GM12891 (cell line): ENCODE data around the gene SKOR1.
A peak's percentile ranks its signal among the peaks of the same experiment; 100 is the strongest.

ENCODE experiments used
- DNase-seq: peaks from one replicate; pipeline ENCODE4 v3.0.0; 2011; ENCODE audit warnings: low spot score; ENCODE audit not compliant: insufficient read length
- FAIRE-seq: peaks from 2 replicates; lab custom pipeline; 2011; peaks lifted over from hg19 to GRCh38; lab: Jason Lieb, UNC
- PAX5 ChIP-seq: IDR thresholded peaks from 2 replicates; pipeline ENCODE4 v1.6.1; 2011; ENCODE audit warnings: low read length, moderate library complexity, mild to moderate bottlenecking; ENCODE audit not compliant: insufficient read depth, severe bottlenecking
- POLR2A ChIP-seq: IDR thresholded peaks from 2 replicates; pipeline ENCODE4 v1.6.1; 2011; ENCODE audit warnings: low read depth, low read length, control low read depth
- POLR2AphosphoS5 ChIP-seq: IDR thresholded peaks from 2 replicates; pipeline ENCODE4 v1.6.1; 2011; ENCODE audit warnings: low read depth, low read length, control low read depth
- POU2F2 ChIP-seq: IDR thresholded peaks from 2 replicates; pipeline ENCODE4 v1.6.1; 2011; ENCODE audit warnings: low read depth, mild to moderate bottlenecking, control low read depth, low read length, moderate library complexity
- SPI1 ChIP-seq: IDR thresholded peaks from 2 replicates; pipeline ENCODE4 v1.6.1; 2011; ENCODE audit warnings: low read depth, low read length, control low read depth
- TAF1 ChIP-seq: IDR thresholded peaks from 2 replicates; pipeline ENCODE4 v1.6.1; 2011; ENCODE audit warnings: low read depth, low read length, control low read depth

SKOR1 gene

DNA sequence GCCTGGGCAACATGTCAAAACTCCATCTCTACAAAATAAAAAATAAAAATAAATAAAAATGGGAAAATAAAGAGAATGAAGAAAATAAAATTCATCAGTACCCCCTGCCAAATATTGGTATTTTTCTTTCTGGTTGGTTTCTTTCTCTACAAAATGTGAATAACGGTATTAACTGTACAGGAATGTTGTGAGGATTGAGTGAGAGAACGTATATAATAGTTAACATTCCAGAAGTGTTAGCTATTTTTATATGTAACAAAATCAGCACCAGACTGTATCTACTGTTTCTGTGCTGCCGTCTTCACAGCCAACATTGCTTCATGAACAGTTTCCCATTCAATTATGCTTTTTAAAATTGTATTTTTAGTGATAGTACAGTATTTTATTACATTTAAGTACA lies 40.0 kb downstream of the SKOR1 start:
- DNase-seq (no peak), FAIRE-seq (no peak)
- TF ChIP-seq TAF1: no peak
- TF ChIP-seq POLR2AphosphoS5: no peak
- no peak for TF ChIP-seq PAX5
- TF ChIP-seq POU2F2: no peak
- TF ChIP-seq SPI1: no peak
- TF ChIP-seq POLR2A: no peak

DNA sequence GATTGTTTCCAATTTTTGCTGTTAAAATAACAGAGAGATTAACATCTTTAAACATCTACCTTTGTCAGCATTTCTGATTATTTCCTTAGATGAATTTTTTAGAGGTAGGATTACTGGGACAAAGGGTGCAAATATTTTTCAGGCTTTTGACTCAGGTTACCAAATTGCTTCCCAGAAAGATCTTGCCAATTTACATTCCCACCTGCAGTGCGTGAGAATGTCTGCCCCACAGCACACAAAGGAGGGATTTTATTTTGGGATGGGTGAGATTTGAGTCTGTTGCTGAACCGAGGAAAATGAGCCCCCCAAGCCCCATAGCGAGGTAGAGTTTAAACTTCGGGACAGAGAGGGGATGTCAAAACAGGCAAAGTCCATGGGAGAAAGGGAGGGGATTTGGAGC lies 40.5 kb downstream of the SKOR1 start:
- no peak for FAIRE-seq
- TF ChIP-seq POU2F2: no peak
- TF ChIP-seq SPI1: no peak
- no peak for TF ChIP-seq TAF1
- TF ChIP-seq POLR2A: no peak
- TF ChIP-seq POLR2AphosphoS5: no peak
- no peak for TF ChIP-seq PAX5
- no peak for DNase-seq

DNA sequence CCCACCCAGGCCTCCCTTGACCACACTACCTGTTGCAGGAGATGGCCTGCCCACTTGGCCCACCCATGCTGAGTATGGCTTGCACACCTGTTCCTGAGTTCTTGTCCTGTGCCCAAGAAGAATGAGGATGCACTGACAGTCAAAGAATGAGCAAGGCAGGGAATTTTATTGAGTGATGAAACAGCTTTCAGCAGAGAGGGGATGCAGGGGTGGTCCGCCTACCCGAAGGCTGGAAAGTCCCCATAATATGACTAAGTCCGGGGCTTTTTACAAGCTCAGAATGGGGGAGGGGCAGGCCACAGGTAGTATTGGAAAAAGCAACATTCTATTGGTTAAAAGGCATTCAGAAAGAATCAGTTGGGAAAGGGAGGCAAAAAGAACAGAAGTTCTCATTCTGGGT lies 44.4 kb downstream of the SKOR1 start:
- DNase-seq (no peak), FAIRE-seq (no peak)
- TF ChIP-seq POLR2AphosphoS5 (no peak), SPI1 (no peak), PAX5 (no peak)

DNA sequence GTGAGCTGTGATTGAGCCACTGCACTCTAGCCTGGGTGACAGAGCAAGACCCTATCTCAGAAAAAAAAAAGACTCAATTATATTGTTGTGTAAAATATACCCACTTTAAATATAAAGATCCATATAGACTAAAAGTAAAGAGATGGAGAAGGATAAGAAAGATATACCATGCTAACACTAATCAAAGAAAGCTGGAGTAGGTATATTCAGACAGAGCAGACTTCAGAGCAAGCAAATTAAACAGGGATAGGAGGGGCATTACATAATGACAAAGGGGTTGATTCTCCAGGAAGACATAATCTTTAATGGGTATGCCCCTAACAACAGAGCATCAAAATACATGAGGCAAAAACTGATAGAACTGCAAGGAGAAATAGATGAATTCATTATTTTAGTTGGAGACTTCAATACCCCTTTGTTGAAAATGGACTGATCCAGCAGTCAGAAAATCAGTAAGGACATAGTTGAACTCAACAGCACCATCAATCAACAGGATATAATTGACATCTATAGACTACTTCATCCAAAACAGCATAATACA lies 45.6 kb downstream of the SKOR1 start:
- FAIRE-seq: no peak

DNA sequence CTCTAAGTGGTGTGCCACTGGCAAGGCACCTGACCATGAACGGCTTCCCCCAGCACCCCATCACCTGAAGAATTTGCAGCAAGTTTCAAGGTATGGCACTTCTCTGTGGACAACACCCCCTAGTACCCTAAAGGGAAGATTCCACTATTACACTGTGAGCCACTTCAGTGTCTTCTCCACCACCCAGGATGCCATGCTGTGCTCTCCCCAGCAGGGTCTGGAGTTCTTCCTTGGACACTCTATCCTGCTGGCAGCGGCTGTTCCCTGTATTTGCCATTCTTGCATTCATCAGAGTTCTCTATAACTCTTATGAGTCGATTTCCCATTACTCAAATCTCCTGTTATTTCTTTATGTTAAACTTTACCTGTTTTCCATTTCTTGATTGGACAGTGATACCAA lies 48.5 kb downstream of the SKOR1 start:
- TF ChIP-seq PAX5 (no peak), POU2F2 (no peak), TAF1 (no peak), POLR2A (no peak), SPI1 (no peak), POLR2AphosphoS5 (no peak)
- FAIRE-seq (no peak), DNase-seq (no peak)

More for the DNA sequence above, 45.6 kb downstream of the SKOR1 start:
- no peak for DNase-seq
- TF ChIP-seq POU2F2 (no peak), POLR2AphosphoS5 (no peak), TAF1 (no peak), POLR2A (no peak), SPI1 (no peak), PAX5 (no peak)

DNA sequence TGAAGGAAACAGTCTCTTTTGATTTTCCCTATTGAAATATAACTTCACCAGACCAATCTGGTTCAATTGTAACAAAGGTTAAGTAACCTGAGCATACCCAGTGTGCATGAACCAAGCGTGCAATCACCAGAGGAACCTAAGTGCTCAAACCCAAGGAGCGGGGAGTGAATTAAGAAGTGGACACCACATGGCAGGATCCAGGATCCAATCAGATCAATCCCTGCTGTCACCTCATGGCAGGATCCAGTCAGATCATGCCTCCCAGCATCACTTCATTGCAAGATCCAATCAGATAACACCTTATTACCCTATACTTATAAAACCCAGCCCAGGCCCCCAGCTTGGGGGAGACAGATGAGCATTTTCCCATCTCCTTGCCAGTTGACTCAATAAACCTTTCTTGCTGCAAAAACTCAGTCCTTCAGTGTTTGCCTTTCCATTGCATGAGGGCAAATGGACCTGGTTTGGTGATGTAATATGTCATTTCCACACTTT lies 53.5 kb downstream of the SKOR1 start:
- TF ChIP-seq POLR2A: no peak
- no peak for TF ChIP-seq PAX5
- FAIRE-seq: no peak
- DNase-seq: no peak

DNA sequence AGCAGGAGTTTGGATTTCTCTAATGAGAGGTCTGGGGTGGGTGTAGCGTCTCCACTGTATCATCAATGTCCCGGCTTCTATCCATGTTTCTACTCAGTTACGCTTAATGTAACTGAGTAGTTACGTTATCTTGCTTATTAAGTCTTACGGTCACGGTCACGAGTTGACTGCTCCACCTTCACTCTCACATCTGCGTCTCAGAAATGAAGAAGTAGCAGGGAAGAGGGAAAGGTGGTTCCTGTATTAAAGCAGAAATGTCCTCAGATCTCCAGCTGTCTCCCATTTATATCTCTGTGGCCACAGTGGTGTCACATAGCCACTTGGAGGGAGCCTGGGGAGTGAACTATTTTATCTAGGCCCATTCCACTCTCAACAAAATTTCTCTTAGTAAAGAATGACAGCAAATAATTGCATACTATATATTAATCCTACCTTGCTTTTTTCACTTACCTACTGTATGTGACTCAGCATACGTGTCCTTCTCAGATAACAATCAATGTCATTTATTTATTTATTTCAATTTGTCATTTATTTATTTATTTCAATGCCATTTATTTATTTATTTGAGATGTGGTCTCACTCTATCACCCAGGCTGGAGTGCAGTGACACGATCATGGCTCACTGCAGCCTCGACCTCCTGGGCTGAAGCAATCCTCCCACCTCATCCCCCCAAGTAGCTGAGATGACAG lies 54.3 kb downstream of the SKOR1 start:
- DNase-seq (no peak), FAIRE-seq (no peak)
- TF ChIP-seq TAF1 (no peak), POLR2AphosphoS5 (no peak), SPI1 (no peak), POLR2A (no peak), PAX5 (no peak), POU2F2 (no peak)

GRCh38 chr15:67880651-67881182 lies 55.4 kb downstream of the SKOR1 start:
- DNase-seq (no peak), FAIRE-seq (no peak)
- TF ChIP-seq TAF1 (no peak), POU2F2 (no peak), SPI1 (peak; percentile 14; the same call in 1 of the 2 replicates), POLR2A (no peak)

GRCh38 chr15:67882487-67883233 lies 57.4 kb downstream of the SKOR1 start:
- DNase-seq (no peak), FAIRE-seq (peak; percentile 70)
- TF ChIP-seq POU2F2 (no peak), POLR2A (no peak), TAF1 (no peak), PAX5 (no peak), POLR2AphosphoS5 (no peak), SPI1 (no peak)
